Left ventricle myocardium inferior (tissue), 1 donor: ENCODE results near the gene UBE2R2. TPM values are rescaled to one million over a fixed set of nuclear protein-coding genes. Genes with fewer than 3 reads are reported as not detected.
A peak's percentile ranks its signal among the peaks of the same experiment; 100 is the strongest.

Experiments
- DNase-seq: peaks from one replicate; pipeline ENCODE4 v3.0.0-alpha.2; 2020
- H3K27ac ChIP-seq: fragments of 200-600 bp; replicated peaks from 2 replicates; pipeline ENCODE4 v1.8.0; 2021
- H3K27me3 ChIP-seq: fragments of 200-600 bp; 2 replicates; pipeline ENCODE4 v1.8.0; 2021; ENCODE audit warnings: low read depth
- H3K36me3 ChIP-seq: fragments of 200-600 bp; 2 replicates; pipeline ENCODE4 v1.8.0; 2021
- H3K4me1 ChIP-seq: fragments of 200-600 bp; 2 replicates; pipeline ENCODE4 v1.8.0; 2021
- H3K4me3 ChIP-seq: fragments of 200-600 bp; 2 replicates; pipeline ENCODE4 v1.8.0; 2021; ENCODE audit warnings: mild to moderate bottlenecking, moderate library complexity
- H3K9me3 ChIP-seq: fragments of 200-600 bp; replicated peaks from 2 replicates; pipeline ENCODE4 v1.8.0; 2021
- CTCF ChIP-seq: fragments of 200-600 bp; IDR thresholded peaks from 2 replicates; pipeline ENCODE4 v1.8.0; 2021; ENCODE audit warnings: antibody characterized with exemption, mild to moderate bottlenecking, borderline replicate concordance
- intact Hi-C: fragments of 100-400 bp; cut with micrococcal nuclease; formaldehyde crosslinking; loops from one replicate; pipeline ENCODE4 v1.11.0; 2022
- total RNA-seq: library from RNA; stranded (reverse); fragmentation: NEBNext Ultra II Directional; extraction: Animal tissue kit (Norgen Biotek cat#: 25700); gene quantifications from one replicate; pipeline ENCODE4 v1.2.1, GENCODE V29; 2021
- donor health status: DM: no; HTN: yes; CAD: no; lungs with severe emphysema.

The UBE2R2 gene
- total RNA-seq, 1 donor from 2014 or later: 40.6 TPM

- H3K4me3 ChIP-seq: no peak overlapping the region
- no peaks in the 10 kb centered on the region for H3K9me3 ChIP-seq
- TF ChIP-seq CTCF: no peak
- H3K27ac ChIP-seq: no peak overlapping the region
- H3K27me3 ChIP-seq: no peaks in the 10 kb centered on the region
- intact Hi-C loops: no loop called here
- no peak for DNase-seq
- H3K36me3 ChIP-seq: peaks cover 81% of the 10 kb centered on the region
- peaks cover 14% of the 10 kb centered on the region for H3K4me1 ChIP-seq
These were observed 115.3 kb downstream of the UBE2R2 start for GRCh38 chr9:33932078-33932807.

- Histone ChIP-seq H3K4me1 (peaks cover 14% of the 10 kb centered on the region), H3K36me3 (peaks cover 70% of the 10 kb centered on the region), H3K27me3 (no peaks in the 10 kb centered on the region), H3K9me3 (no peaks in the 10 kb centered on the region), H3K4me3 (no peak overlapping the region), H3K27ac (peak overlapping the region; percentile 53)
- no peak for TF ChIP-seq CTCF
- intact Hi-C loops: no loop called here
- no peak for DNase-seq
These were observed 117.4 kb downstream of the UBE2R2 start for GRCh38 chr9:33934188-33934878.

- no peak for TF ChIP-seq CTCF
- intact Hi-C loops: no loop called here
- no peak overlapping the region for H3K4me3 ChIP-seq
- H3K27me3 ChIP-seq: no peaks in the 10 kb centered on the region
- DNase-seq: no peak
- H3K27ac ChIP-seq: no peak overlapping the region
- peaks cover 72% of the 10 kb centered on the region for H3K36me3 ChIP-seq
- peaks cover 21% of the 10 kb centered on the region for H3K4me1 ChIP-seq
- no peaks in the 10 kb centered on the region for H3K9me3 ChIP-seq
These were observed 123.2 kb downstream of the UBE2R2 start for GRCh38 chr9:33939924-33940874.

DNA sequence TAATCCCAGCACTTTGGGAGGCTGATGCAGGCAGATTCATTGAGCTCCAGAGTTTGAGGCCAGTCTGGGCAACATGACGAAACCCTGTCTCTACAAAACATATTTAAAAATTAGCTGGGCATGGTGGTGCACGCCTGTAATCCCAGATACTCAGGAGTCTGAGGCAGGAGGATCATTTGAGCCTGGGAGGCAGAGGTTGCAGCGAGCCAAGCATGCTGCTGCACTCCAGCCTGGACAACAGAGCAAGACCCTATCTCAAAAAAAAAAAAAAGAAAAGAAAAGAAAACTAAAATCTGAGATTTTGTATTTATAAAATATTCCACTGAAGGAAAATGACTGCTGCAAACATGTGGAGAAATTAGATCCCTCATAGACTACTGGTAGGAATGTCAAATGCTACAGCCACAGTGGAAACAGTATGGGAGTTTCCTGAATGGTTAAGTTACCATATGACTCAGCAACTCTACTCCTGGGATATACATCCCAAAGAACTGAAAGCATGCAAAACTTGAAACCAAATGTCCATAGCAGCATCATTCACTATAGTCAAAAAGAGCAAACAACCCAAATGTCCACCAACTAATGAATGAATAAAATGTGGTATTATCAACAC, 125.6 kb downstream of the UBE2R2 start:
- H3K4me1 ChIP-seq: peaks cover 22% of the 10 kb centered on the region
- intact Hi-C loops: no loop called here
- no peak for TF ChIP-seq CTCF
- H3K4me3 ChIP-seq: no peak overlapping the region
- H3K27me3 ChIP-seq: no peaks in the 10 kb centered on the region
- H3K36me3 ChIP-seq: peaks cover 55% of the 10 kb centered on the region
- H3K9me3 ChIP-seq: no peaks in the 10 kb centered on the region
- peak overlapping the region; percentile 34 for H3K27ac ChIP-seq
- DNase-seq: no peak

GRCh38 chr9:33943389-33943788, 126.4 kb downstream of the UBE2R2 start:
- H3K9me3 ChIP-seq: no peaks in the 10 kb centered on the region
- DNase-seq: no peak
- TF ChIP-seq CTCF: no peak
- peak overlapping the region; percentile 34 for H3K27ac ChIP-seq
- H3K27me3 ChIP-seq: no peaks in the 10 kb centered on the region
- intact Hi-C loops: no loop called here
- peaks cover 22% of the 10 kb centered on the region for H3K4me1 ChIP-seq
- no peak overlapping the region for H3K4me3 ChIP-seq
- H3K36me3 ChIP-seq: peaks cover 57% of the 10 kb centered on the region
